H9 (cell line): ENCODE data around the gene COA4. TPM values are rescaled to one million over a fixed set of nuclear protein-coding genes. Genes with fewer than 3 reads are reported as not detected.

Experiments used
- DNase-seq: peaks from one replicate; pipeline ENCODE4 v3.0.0-alpha.2; 2017
- H2AFZ ChIP-seq: one replicate; pipeline ENCODE4 v1.6.1; 2013; ENCODE audit warnings: mild to moderate bottlenecking, low read length, control low read depth, moderate library complexity
- H2AK5ac ChIP-seq: 2 replicates; pipeline ENCODE4 v1.6.1; 2013; ENCODE audit warnings: low read length, control low read depth, mixed read lengths; ENCODE audit not compliant: insufficient read length
- H2BK120ac ChIP-seq: one replicate; pipeline ENCODE4 v1.6.1; 2013; ENCODE audit warnings: low read depth, mild to moderate bottlenecking, low read length, control low read depth, inconsistent platforms; ENCODE audit not compliant: poor library complexity, severe bottlenecking
- H2BK12ac ChIP-seq: 2 replicates; pipeline ENCODE4 v1.6.1; 2013; ENCODE audit warnings: low read length, control low read depth, mixed read lengths, low read depth; ENCODE audit not compliant: insufficient read length
- H2BK15ac ChIP-seq: 2 replicates; pipeline ENCODE4 v1.6.1; 2013; ENCODE audit warnings: low read depth, low read length, control low read depth
- H2BK20ac ChIP-seq: one replicate; pipeline ENCODE4 v1.6.1; 2013; ENCODE audit warnings: low read depth, mild to moderate bottlenecking, low read length, control low read depth, inconsistent platforms; ENCODE audit not compliant: poor library complexity, severe bottlenecking
- H2BK5ac ChIP-seq: 2 replicates; pipeline ENCODE4 v1.6.1; 2013; ENCODE audit warnings: low read length, control low read depth, mixed read lengths; ENCODE audit not compliant: insufficient read length
- H3K14ac ChIP-seq: 2 replicates; pipeline ENCODE4 v1.6.1; 2013; ENCODE audit warnings: low read length, control low read depth; ENCODE audit not compliant: insufficient read depth
- H3K18ac ChIP-seq: 2 replicates; pipeline ENCODE4 v1.6.1; 2013; ENCODE audit warnings: low read depth, mild to moderate bottlenecking, mixed read lengths, low read length, control low read depth; ENCODE audit not compliant: insufficient read length
- H3K23ac ChIP-seq: 2 replicates; pipeline ENCODE4 v1.6.1; 2013; ENCODE audit warnings: low read length, control low read depth, mixed read lengths, low read depth; ENCODE audit not compliant: insufficient read length
- H3K23me2 ChIP-seq: 2 replicates; pipeline ENCODE4 v1.6.1; 2013; ENCODE audit warnings: low read depth, mild to moderate bottlenecking, mixed read lengths, low read length, control low read depth; ENCODE audit not compliant: insufficient read length, poor library complexity, severe bottlenecking
- H3K27ac ChIP-seq: 2 replicates; pipeline ENCODE4 v1.5.1; 2013; ENCODE audit warnings: low read length, control low read depth, mixed read lengths, low read depth; ENCODE audit not compliant: insufficient read length
- H3K27me3 ChIP-seq: 2 replicates; pipeline ENCODE4 v1.6.1; 2013; ENCODE audit warnings: low read length, control low read depth, inconsistent platforms; ENCODE audit not compliant: insufficient read depth
- H3K4ac ChIP-seq: 2 replicates; pipeline ENCODE4 v1.6.1; 2013; ENCODE audit warnings: low read depth, mild to moderate bottlenecking, control low read depth, inconsistent platforms, low read length, moderate library complexity
- H3K4me1 ChIP-seq: 2 replicates; pipeline ENCODE4 v1.6.1; 2013; ENCODE audit warnings: low read length, control low read depth, inconsistent platforms; ENCODE audit not compliant: insufficient read depth
- H3K4me2 ChIP-seq: 2 replicates; pipeline ENCODE4 v1.6.1; 2013; ENCODE audit warnings: low read length, control low read depth, mixed read lengths; ENCODE audit not compliant: insufficient read length, insufficient read depth
- H3K56ac ChIP-seq: 2 replicates; pipeline ENCODE4 v1.6.1; 2013; ENCODE audit warnings: low read depth, mild to moderate bottlenecking, mixed read lengths, low read length, control low read depth; ENCODE audit not compliant: insufficient read length
- H3K79me1 ChIP-seq: 2 replicates; pipeline ENCODE4 v1.6.1; 2013; ENCODE audit warnings: low read depth, mild to moderate bottlenecking, moderate library complexity, low read length, control low read depth, inconsistent platforms; ENCODE audit not compliant: insufficient read depth, poor library complexity, severe bottlenecking
- H3K79me2 ChIP-seq: 2 replicates; pipeline ENCODE4 v1.6.1; 2013; ENCODE audit warnings: low read length, control low read depth, inconsistent platforms; ENCODE audit not compliant: insufficient read depth
- H3K9ac ChIP-seq: 2 replicates; pipeline ENCODE4 v1.6.1; 2013; ENCODE audit warnings: low read length, control low read depth, mixed read lengths; ENCODE audit not compliant: insufficient read length; ENCODE audit errors: extremely low read depth
- H3K9me3 ChIP-seq: one replicate; pipeline ENCODE4 v1.6.1; 2013; ENCODE audit warnings: low read depth, low read length, inconsistent platforms; ENCODE audit not compliant: control insufficient read depth
- H3T11ph ChIP-seq: one replicate; pipeline ENCODE4 v1.6.1; 2013; ENCODE audit warnings: mild to moderate bottlenecking, low read length, control low read depth, inconsistent platforms
- H4K20me1 ChIP-seq: one replicate; pipeline ENCODE4 v1.6.1; 2013; ENCODE audit not compliant: control insufficient read depth, insufficient read length, insufficient read depth
- H4K5ac ChIP-seq: 2 replicates; pipeline ENCODE4 v1.6.1; 2013; ENCODE audit warnings: low read depth, mild to moderate bottlenecking, mixed read lengths, low read length, control low read depth; ENCODE audit not compliant: insufficient read length
- H4K8ac ChIP-seq: replicated peaks from 2 replicates; pipeline ENCODE4 v1.6.1; 2013; ENCODE audit warnings: low read length, control low read depth, mixed read lengths, low read depth; ENCODE audit not compliant: insufficient read length
- H4K91ac ChIP-seq: 2 replicates; pipeline ENCODE4 v1.6.1; 2013; ENCODE audit warnings: low read depth, mild to moderate bottlenecking, moderate library complexity, mixed read lengths, low read length, control low read depth; ENCODE audit not compliant: insufficient read length
- H3K27ac Mint-ChIP-seq, 3 experiments: 2 replicates in 2 of 3; 3 replicates in 1 of 3; pipeline ENCODE4 v1.8.0; 2020 to 2021; ENCODE audit warnings: mixed read lengths in 3 of 3, mild to moderate bottlenecking in 1 of 3, moderate library complexity in 1 of 3
- H3K27me3 Mint-ChIP-seq: 2 replicates; pipeline ENCODE4 v1.8.0; 2021; ENCODE audit warnings: low read depth, mild to moderate bottlenecking, moderate library complexity, mixed read lengths
- H3K36me3 Mint-ChIP-seq, 3 experiments: 2 replicates in 2 of 3; 3 replicates in 1 of 3; pipeline ENCODE4 v1.8.0; 2020 to 2021; ENCODE audit warnings: low read depth in 3 of 3, mixed read lengths in 3 of 3; ENCODE audit not compliant: insufficient read depth in 1 of 3
- H3K4me1 Mint-ChIP-seq, 2 experiments: 2 replicates each; pipeline ENCODE4 v1.8.0; 2020; ENCODE audit warnings: mixed read lengths in 2 of 2
- H3K4me3 Mint-ChIP-seq, 2 experiments: 2 replicates in 1 of 2; 3 replicates in 1 of 2; pipeline ENCODE4 v1.8.0; 2020 to 2021; ENCODE audit warnings: mild to moderate bottlenecking in 2 of 2, mixed read lengths in 2 of 2, moderate library complexity in 1 of 2
- H3K9me3 Mint-ChIP-seq, 2 experiments: 2 replicates in 1 of 2; 3 replicates in 1 of 2; pipeline ENCODE4 v1.8.0; 2020; ENCODE audit warnings: mild to moderate bottlenecking in 2 of 2, mixed read lengths in 2 of 2, moderate library complexity in 1 of 2
- WGBS: extraction: QIAGEN DNeasy Blood & Tissue Kit; methylation state at CpG from one replicate; pipeline ENCODE4 v1.1.7; 2013; ENCODE audit warnings: missing lambda C conversion rate, low lambda C conversion rate, mixed read lengths; ENCODE audit not compliant: insufficient read length; ENCODE audit errors: extremely low coverage; 5-methylcytosine and 5-hydroxymethylcytosine counted together
- total RNA-seq: library from RNA; stranded (reverse); gene quantifications from 2 replicates; pipeline ENCODE4 v1.2.1, GENCODE V29; 2021
- TF ChIP-seq, protein P1 (sequence below): fragments of 200-600 bp; sonication (generic); conservative IDR thresholded peaks from 3 replicates; pipeline ENCODE4 v1.8.0; 2021; ENCODE audit warnings: antibody characterized with exemption, mild to moderate bottlenecking

The COA4 gene
- total RNA-seq, 1 experiment from 2014 or later: 116 TPM

DNA sequence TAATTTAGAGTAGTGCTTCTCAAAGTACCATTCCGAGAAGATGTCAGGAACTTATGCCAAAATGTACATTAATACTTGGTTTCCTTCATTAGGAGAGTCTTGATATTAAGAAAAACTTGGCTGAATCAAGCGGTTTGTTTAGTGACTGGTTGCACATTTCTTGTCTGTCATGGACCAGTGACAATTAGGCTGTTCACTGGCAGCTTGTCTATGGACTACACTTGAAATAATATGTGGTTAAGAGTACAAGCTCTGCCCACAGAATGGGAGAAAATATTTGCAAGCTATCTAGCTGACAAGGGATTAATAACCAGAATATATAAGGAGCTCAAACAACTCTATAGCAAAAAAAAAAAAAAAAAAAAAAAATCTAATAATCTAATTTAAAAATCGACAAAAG lies 24.6 kb downstream of the COA4 start:
- Histone ChIP-seq H3K23me2 (no peaks in the 10 kb centered on the region), H3K23ac (no peak overlapping the region), H2AK5ac (no peak overlapping the region), H2BK120ac (no peak overlapping the region), H3K27me3 (no peaks in the 10 kb centered on the region), H3K4me2 (no peak overlapping the region), H3K56ac (no peak overlapping the region), H4K91ac (no peak overlapping the region), H3K79me2 (no peaks in the 10 kb centered on the region), H3K14ac (no peak overlapping the region), H3K18ac (no peak overlapping the region), H2BK20ac (no peak overlapping the region), H3K4ac (no peak overlapping the region), H2BK15ac (no peak overlapping the region), H2AFZ (no peak overlapping the region), H3T11ph (no peak overlapping the region), H3K4me1 (0 out of 2 replicates have a peak, but pooled peaks cover 3% of the 10 kb centered on the region), H3K79me1 (no peaks in the 10 kb centered on the region), H3K9ac (no peak overlapping the region), H2BK5ac (no peak overlapping the region), H3K9me3 (no peaks in the 10 kb centered on the region), H4K20me1 (no peaks in the 10 kb centered on the region), H3K27ac (no peak overlapping the region), H4K8ac (no peak overlapping the region), H2BK12ac (no peak overlapping the region), H4K5ac (no peak overlapping the region)
- TF ChIP-seq, protein P1, sequence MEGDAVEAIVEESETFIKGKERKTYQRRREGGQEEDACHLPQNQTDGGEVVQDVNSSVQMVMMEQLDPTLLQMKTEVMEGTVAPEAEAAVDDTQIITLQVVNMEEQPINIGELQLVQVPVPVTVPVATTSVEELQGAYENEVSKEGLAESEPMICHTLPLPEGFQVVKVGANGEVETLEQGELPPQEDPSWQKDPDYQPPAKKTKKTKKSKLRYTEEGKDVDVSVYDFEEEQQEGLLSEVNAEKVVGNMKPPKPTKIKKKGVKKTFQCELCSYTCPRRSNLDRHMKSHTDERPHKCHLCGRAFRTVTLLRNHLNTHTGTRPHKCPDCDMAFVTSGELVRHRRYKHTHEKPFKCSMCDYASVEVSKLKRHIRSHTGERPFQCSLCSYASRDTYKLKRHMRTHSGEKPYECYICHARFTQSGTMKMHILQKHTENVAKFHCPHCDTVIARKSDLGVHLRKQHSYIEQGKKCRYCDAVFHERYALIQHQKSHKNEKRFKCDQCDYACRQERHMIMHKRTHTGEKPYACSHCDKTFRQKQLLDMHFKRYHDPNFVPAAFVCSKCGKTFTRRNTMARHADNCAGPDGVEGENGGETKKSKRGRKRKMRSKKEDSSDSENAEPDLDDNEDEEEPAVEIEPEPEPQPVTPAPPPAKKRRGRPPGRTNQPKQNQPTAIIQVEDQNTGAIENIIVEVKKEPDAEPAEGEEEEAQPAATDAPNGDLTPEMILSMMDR: no peak
- DNase-seq: no peak
- no peaks in the 10 kb centered on the region for H3K9me3 Mint-ChIP-seq
- peaks cover 2 to 13% of the 10 kb centered on the region in 2 experiments for H3K4me1 Mint-ChIP-seq
- H3K36me3 Mint-ChIP-seq: peaks cover 0 to 5% (median 0%) of the 10 kb centered on the region in 3 experiments; a peak in 4 of 7 replicates
- WGBS: no CpG with 5 or more reads among the region's 3 CpGs
- no peak overlapping the region for H3K4me3 Mint-ChIP-seq
- no peak overlapping the region for H3K27ac Mint-ChIP-seq
- no peaks in the 10 kb centered on the region for H3K27me3 Mint-ChIP-seq
